Breast epithelium (tissue), 3 donors: Measurements from ENCODE around the gene ZMYM2.

ENCODE experiments used
- CTCF ChIP-seq, 3 donors: fragments of 450-650 bp; IDR thresholded peaks; one replicate each; pipeline ENCODE4 v1.5.1; 2016 to 2017; ENCODE audit warnings: antibody characterized with exemption in 3 of 3, mild to moderate bottlenecking in 3 of 3, moderate library complexity in 3 of 3
- POLR2A ChIP-seq: fragments of 450-650 bp; IDR thresholded peaks from one replicate; pipeline ENCODE4 v1.6.1; 2016; ENCODE audit warnings: antibody characterized with exemption, mild to moderate bottlenecking, moderate library complexity

GRCh38 chr13:19952850-19953249 is 5.7 kb upstream of the ZMYM2 start:
- no peak for TF ChIP-seq CTCF (IDR thresholded peaks at IDR 0.05)
- TF ChIP-seq POLR2A: no peak
